ENCODE results near the gene ATG7.

- TF ChIP-seq CTCF (IDR thresholded peaks at IDR 0.05) (no peak), POLR2AphosphoS5 (IDR thresholded peaks at IDR 0.05) (no peak)
These were observed 33.3 kb upstream of the ATG7 start for GRCh38 chr3:11238880-11239279.
